Measurements from ENCODE around the gene CCSAP.

DNA sequence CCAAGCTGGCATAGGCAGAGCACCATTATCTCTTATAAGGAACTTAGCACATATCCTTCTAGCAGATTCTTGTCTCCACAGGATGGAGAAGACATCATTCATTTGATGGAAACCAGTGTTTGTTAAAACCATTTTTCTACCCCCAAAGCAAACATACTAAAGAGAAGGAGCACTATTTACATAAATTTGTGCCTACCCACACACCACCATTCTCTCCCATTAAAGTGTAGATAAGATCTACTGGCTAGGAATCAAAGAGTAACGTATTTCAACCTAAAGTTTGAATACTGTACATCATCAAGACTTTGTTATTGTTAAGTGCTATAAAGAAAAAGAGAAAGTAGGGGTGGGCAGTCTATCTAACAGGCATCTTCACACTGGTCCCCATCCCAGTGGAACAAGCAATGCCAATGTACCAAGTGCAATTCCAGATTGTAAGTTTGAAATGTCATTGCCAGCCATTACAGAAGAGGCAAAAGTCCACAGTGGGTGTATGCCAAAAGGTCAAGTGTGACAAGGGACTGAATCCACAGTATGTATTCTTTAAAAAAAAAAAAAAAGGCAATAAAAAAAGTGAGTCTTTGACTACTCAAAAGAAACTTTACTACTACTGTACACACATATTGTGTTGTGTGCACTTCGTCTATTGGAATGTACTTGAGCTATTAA is 18.8 kb downstream of the CCSAP start:
- TF ChIP-seq, protein P1, sequence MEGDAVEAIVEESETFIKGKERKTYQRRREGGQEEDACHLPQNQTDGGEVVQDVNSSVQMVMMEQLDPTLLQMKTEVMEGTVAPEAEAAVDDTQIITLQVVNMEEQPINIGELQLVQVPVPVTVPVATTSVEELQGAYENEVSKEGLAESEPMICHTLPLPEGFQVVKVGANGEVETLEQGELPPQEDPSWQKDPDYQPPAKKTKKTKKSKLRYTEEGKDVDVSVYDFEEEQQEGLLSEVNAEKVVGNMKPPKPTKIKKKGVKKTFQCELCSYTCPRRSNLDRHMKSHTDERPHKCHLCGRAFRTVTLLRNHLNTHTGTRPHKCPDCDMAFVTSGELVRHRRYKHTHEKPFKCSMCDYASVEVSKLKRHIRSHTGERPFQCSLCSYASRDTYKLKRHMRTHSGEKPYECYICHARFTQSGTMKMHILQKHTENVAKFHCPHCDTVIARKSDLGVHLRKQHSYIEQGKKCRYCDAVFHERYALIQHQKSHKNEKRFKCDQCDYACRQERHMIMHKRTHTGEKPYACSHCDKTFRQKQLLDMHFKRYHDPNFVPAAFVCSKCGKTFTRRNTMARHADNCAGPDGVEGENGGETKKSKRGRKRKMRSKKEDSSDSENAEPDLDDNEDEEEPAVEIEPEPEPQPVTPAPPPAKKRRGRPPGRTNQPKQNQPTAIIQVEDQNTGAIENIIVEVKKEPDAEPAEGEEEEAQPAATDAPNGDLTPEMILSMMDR (IDR thresholded peaks at IDR 0.05): no peak
- TF ChIP-seq POLR2A (IDR thresholded peaks at IDR 0.05): no peak

Data from uterus (tissue), 2 donors.